HG03558 (cell line): ENCODE measurements around the gene TLNRD1.
"Not testable (repeated sequence)": the region's sequence is repeated elsewhere in the genome, so short reads cannot be mapped to it uniquely, and the experiment has no call there.

ENCODE experiments used
- ATAC-seq: cut with Tn5 transposase; IDR thresholded peaks from one replicate; pipeline ENCODE4 v1.9.1; 2021; ENCODE audit warnings: moderate number of reproducible peaks; ENCODE audit not compliant: unreplicated experiment; ENCODE audit errors: extremely low read depth

TLNRD1 gene

DNA sequence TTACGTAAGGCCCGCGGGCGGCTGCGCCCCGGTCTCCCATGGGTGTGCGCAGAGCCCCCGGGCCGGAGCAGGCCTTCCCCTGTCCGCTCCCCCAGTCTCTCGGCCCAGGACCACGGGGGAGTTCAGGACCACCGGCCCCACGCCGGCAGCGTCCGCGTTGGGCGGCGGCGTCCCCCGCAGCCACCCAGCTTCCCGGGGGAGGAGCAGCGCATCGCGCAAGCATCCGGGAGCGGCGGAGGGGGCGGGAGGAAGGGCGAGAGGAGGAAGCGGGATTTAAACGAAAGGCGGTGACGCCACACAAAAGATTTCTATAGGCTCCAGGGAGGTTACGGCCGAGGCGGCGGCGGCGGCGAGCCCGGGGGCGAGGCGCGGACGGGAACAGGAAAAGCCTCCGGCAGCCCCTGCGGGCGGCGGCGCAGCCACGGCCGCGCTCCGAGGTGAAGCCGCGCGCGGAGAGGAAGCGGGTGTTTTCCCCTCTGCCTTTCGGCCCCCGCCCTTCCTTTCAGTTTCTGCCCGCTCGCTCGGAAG lies at the start of gene TLNRD1:
Gene TLNRD1, plus strand, starts transcription at position 300 of the 528 bp plus-strand sequence. CDS start 1,349 bp downstream, outside the sequence.
- peak; percentile 20 for ATAC-seq

DNA sequence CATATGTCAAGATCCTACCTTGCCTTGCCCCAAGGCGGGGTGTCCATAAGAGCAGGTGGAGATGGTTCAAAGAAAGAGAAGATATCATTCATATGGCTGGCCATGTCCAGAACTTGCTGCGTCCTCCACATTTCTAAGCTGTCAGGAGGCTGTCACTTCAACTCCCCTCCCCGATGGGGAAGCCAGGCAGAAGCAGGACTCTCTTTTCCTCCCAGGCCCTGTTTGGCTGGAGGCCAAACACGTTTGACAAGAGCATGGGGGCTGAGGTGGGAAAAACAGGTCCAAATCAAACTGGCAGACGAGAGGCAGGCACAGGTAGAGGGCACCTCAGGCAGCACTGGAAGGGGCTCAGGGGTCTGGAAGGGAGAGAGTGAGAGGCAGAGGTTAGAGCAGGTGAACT lies 48.8 kb upstream of the TLNRD1 start:
- no peak for ATAC-seq

DNA sequence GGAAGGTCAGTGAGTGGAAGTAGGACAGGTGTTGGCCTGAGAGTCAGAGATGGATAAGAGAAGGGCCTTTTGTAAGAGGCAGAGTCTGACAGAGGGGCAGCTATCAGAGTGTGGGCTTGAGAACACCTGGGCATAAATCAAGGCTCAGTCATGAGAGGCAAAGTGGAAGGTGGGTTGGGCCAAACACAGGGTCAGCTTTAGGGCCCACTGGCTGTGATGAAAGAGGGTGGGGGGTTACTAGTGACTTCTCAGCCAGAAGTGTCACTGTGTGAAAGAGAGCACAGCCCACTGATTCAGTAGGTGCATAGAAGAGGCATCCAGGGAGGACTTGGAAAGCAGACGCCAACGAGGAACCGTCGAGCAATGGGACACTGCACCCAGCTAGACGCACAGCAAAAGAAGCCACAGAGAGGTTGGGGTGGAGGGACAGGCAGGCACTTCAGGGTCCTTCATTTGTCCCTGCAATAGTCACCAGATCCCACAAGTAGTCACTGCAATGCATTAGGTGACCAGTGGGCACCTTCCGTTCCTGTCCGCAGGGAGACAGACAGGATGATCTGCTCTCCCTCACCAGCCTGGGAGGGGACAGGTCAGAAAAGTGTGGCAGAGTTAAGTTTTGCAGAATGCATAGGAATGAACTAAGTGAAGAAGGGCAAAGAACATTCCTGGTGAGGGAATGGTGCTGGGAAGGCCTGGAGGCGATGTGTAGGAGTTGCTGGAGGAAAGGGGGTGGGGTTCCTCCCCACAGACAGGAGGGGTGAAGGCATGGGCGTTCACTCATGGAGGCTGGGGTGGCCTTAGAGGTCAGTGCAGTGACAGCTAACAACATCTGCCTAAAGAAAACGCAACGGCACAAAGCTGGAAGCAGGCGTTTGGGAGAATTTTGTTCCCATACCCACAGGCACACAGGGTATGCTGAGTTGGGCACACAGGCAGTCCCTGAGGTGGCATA lies 47.4 kb upstream of the TLNRD1 start:
- ATAC-seq: no peak

DNA sequence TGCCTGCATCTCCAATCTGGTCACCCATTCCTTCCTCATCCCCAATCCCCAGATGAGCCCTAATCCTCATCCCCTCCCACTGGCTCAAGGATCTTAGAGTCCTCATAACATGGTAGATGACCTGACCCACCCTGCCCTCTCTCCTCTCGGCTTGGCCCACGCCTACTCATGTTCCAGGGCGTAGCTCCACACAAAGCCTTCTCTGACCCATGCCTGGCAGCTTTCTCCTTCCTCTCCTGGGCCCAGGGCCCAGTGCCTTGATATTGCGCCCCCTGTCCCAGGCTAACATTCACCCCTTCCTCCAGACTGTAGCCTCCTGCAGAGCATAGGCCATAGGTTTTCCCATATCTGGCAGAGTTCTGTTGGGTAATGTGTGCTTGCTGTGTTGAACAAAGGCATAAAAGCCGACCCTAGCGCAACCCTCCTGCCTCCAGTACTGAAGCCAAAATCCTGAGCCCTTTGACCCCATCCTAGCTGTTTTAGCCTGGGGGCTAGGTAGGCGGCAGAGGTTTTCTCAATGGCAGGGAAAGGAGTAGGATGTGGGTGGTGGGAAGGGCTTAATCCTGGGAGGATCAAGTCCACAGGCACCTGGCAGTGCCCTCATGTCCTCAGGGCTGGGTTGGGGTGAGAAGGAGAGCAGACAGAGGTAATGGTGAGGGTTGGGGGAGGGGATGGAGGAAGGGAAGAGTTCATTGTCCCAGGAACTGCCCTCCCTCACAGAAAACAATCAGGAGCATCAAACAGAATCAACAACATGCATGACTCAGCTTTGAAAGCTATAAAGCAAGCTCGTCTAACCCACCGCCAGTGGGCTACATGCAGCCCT lies 46.6 kb upstream of the TLNRD1 start:
- no peak for ATAC-seq

DNA sequence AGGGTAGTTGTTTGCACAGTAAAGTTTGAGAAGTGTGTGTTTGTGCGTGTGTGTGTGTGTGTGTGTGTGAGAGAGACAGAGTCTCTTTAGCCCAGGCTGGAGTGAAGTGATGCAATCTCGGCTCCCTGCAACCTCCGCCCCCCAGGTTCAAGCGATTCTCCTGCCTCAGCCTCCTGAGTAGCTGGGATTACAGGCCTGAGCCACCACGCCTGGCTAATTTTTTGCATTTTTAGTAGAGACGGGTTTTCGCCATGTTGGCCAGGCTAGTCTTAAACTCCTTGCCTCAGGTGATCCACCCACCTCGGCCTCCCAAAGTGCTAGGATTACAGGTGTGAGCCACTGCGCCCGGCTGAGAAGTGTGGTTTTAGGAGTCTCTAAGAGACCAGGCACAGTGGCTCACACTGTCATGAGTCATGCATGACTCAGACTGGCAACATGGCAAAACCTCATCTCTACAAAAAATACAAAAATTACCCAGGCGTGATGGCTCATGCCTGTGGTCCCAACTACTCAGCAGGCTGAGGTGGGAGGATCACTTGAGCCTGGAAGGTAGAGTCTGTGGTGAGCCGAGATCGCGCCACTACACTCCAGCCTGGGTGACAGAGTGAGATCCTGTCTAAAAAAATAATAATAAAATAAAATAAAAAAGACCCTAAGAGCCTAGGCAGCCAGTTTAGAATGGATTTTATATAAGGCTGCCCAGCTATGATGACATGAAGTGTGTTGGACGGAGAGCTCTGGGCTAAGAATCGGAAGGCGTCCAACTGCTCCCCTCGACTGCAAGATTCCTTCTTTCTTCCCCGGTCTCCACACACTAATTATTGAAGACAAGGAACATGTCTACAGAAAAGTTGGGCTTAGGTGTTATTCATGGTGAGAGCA lies 44.9 kb upstream of the TLNRD1 start:
- ATAC-seq: peak; percentile 40

DNA sequence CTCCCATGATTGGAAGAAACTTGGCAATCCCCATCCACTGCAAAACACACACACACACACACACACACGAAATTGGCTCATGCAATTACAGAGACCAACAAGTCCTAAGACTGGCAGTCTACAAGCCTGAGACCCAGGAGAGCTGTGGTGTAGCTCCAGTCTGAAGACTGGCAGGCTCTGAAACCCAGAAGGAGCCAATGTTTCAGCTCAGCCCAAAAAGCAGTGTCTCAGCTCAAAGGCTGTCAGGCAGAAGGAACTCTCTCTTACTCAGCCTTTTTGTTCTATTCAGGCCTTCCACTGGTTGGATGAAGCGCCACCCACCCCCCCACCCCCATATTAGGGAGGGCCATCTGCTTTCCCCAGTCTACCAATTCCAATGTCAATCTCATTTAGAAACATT lies 43.2 kb upstream of the TLNRD1 start:
- no peak for ATAC-seq

DNA sequence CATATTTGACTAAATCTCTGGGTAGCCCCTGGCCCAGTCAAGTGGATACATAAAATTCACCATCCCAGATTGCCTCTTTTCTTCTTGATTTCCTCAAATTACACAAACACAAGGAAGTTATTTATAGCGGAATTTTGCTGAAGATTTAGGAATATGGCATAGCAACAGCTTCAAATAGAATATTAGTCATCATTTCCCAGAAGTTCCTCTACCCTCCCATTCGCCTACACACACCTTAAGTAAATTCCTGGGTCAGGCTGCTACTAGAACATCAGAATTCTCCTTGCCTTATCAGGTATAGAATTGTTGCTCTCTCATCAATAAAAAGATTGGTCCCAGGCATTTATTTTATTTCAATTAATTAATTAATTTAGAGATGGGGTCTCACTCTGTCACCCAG lies 42.7 kb upstream of the TLNRD1 start:
- ATAC-seq: no peak

DNA sequence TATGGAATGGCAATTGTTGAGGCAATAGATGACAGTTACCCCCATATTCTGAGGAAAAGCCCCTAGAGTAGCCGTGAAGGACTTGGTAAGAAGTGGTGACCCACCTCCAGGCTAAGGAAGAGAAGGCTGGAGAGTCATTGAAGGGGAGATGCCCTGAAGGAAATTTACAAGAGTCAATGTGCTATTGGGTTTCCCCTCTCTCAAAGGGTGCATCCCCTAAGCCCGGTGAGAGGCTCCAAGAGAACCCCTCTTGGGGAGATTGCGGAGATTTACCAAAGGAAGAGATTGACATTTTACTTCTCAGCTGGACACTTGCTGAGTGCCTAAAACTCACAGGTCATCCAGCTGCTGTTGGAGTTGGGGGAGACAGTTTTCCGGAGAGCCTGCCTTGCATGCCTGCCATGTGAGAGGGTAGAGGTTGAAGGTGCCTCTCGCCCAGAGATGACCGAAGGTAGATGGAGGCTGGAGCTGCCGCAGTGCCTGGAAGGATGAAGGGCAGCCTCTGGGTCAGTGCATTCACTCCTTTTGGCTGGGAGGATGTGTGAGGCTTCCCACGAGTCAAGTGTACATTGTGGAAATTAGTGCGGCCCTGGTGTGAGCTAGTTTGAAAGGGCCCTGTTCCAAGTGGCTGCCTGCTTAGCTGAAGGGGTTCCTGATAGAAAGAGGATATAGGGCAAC lies 41.8 kb upstream of the TLNRD1 start:
- no peak for ATAC-seq

DNA sequence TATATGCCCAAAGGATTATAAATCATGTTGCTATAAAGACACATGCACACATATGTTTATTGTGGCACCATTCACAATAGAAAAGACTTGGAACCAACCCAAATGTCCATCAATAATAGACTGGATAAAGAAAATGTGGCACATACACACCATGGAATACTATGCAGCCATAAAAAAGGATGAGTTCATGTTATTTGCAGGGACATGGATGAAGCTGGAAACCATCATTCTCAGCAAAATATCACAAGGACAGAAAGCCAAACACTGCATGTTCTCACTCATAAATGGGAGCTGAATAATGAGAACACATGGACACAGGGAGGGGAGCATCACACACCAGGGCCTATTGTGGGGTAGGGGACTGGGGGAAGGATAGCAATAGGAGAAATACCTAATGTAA lies 35.3 kb upstream of the TLNRD1 start:
- not testable (repeated sequence) for ATAC-seq

DNA sequence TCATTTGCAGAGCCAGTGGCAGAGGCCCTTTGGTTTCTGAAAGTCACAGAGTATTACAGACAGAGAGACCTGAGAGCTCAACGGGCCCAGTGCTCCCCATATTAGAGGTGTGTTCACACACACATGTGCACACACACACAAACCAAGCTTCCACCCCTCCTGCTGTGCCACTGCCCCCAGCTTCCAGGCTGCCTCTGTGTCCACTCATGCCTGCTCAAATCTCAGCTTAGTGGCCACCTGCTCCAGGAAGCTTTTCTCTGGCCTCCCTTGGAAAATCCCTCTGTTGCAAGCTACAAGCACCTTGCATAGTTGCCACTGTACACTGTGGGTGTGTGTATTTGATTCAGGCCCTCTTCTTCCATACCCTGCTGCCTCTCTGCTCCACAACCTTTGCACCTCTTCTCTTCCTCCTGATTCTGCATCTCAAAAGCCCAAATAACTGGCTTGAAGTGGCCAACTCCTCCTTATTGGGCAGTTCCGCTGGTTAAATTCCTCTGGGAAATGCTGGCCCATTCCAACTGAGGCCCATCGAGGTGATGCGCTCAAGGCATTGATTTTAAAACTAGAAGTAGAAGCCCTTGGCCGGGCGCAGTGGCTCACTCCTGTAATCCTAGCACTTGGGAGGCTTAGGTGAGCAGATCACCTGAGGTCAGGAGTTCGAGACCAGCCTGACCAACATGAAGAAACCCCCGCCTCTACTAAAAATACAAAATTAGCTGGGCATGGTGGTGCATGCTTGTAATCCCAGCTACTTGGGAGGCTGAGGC lies 34.1 kb upstream of the TLNRD1 start:
- no peak for ATAC-seq

DNA sequence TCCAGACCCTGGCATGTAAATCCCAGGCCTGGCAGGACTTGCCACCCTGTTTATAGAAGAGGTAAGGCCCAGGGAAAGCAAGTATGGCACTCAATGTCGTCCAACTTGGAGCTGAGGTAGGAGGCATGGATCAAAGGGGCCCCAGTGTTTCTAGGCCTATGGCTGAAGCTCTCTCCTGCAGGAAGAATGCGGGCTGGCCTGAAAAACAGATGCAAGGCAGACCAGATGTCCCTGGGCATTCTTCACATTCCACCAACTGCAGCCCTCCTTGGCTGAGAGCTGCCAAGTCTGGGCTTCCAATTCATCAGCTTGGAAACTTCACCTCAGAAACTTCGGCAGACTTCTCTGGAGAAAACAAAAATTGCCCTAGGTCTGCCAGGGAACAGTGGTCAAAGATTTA lies 33.3 kb upstream of the TLNRD1 start:
- no peak for ATAC-seq

DNA sequence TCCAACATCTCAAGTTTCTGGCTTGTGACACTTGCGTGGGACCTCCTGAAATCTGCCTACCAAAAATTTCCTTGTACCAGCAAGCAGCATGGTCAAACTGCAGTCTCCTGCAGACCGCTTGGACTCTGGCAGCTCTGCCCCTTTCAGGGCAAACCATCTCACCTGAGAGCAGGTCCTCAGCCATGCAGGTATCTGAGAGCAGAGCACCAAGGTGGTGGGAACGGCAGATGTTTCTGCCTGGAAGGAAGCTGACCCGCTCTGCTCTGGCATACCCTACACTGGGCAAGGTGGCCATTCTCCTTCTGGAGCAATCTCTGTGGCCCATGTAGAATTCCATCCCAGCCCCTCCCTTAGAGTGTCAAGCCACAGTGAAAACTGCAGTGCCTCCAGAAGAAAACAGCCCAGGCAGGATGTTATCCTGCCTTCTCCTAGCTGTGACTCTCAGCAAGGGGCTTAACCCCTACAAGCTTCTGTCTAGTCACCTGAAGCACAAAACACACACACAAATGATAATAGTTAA lies 32.7 kb upstream of the TLNRD1 start:
- ATAC-seq: no peak

DNA sequence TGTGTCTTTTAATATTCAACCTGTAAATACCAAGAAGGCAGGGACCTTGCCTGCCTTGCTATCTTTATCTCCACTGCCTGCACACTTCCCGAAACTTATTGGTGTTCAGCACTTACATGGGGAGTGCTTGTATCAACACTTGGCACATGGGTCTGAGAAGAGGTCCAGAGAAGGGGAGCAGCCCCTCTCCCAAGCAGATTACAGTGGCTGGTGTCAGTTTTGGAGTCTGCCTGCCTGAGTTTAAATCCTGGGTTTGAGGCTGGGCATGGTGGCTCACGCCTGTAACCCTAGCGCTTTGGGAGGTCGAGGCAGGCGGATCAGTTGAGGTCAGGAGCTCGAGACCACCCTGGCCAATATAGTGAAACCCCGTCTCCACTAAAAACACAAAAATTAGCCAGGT lies 31.4 kb upstream of the TLNRD1 start:
- no peak for ATAC-seq

DNA sequence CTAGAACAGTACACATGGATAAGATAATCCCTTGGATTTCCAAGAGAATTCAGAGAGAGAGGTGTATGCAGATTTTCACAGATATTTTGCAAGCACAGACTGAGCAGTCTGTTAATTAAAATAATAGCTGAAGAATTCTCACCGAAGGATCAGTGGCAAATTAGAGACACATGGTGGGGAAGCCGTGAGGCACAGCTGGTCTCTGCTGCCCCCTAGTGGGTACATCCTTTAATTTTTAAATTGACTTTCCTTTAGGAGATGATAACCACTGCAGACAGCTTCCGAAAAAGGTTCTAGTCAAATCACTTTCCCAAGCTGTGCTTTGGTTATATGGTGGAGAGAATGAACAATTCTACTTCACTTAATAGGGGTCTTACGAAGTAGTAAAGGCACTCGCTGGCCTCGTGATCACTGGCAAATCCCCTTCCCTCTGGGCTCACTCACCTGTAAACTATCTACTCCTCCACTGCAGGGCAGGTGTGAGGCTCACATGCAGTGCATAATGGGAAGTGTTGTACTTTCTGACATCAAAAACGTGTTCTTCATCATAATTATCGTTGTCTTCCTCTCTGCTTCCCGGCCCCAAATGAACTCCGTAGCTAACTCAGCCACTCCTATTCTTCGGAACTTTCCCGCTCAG lies 30.6 kb upstream of the TLNRD1 start:
- ATAC-seq: no peak

DNA sequence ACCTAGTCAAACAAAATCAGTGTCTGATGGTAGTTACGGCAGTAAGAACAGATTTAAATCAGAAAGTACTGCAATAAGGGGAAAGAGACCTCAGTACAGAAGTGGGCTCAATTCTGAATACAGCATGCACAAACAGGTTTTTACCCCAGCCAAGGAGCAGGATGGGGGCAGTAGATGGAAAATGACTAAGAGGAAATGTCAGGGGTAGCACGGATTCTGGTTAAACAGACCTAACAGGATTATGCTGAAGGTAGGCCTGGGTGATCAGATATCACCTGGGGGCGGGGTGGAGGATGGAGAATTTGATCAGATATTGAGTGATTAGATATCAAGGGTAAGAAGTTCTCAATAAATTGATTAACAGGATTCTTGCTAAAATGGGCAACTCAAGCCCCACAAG lies 30.1 kb upstream of the TLNRD1 start:
- ATAC-seq: no peak

DNA sequence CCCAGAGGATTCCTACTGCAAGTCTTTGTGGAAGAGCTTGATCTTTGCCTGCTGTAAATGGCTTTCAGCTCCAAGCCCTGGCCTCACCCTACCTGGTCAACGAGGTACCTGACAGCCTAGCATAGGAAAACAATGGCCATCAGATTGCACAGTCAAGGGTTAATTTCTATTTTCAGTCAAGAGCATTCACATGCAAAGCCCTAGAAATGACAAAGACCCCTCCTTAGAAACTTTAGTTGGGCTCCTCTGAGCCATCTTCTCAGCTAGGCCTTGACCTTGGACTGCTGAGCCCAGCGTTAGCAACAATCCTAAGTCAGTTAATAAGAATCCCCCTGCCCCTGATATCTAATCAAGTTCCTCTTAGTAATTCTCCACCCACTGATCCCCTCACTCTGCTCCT lies 29.6 kb upstream of the TLNRD1 start:
- no peak for ATAC-seq

DNA sequence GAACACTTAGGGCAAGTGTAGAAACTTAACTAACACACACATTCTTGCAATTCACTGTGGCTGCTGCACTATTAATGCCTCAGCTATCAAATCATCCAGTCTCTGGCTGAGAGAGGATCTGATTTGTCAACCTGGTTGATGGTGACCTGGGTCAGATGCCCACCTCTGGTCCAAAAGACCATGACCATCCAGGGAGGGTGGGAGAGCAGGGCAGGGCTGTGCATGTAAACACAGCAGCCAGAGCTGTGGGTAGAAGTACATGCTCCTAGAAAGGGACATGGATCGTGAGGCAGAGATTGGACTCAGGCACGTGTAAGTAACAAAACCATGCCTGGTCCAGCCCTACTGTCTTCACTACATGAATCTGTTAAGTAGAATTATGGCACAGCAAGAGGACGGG lies 28.4 kb upstream of the TLNRD1 start:
- no peak for ATAC-seq

DNA sequence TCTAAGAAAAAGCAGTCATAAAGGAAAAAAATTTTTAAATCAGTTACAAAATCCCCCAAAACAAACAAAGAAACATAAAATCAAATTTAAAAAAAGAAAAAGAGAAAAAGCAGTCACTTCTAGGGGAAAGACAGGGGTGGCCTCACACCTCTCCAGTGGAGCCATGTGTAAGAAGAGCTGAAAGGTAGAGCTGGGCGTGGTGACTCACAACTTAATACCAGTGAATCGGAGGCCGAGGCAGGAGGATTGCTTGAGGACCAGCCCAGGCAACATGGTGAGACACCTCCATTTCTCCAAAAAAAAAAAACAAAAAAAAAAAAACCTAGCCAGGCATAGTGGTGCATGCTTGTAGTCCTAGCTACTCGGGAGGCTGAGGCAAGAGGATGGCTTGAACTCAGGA lies 25.8 kb upstream of the TLNRD1 start:
- ATAC-seq: no peak
